ENCODE measurements around the gene TUBB6. TPM values are rescaled to one million over a fixed set of nuclear protein-coding genes. Genes with fewer than 3 reads are reported as not detected.

TUBB6 gene
- total and polyA plus RNA-seq, 2 donors = 310 to 441 TPM

GRCh38 chr18:12347895-12348294 lies 39.9 kb downstream of the TUBB6 start:
- Histone ChIP-seq H3K4me1 (ENCODE audit: insufficient read depth) (no peaks in the 10 kb centered on the region), H3K27ac (ENCODE audit: low read depth) (no peak overlapping the region), H3K4me3 (ENCODE audit: low read depth, low read length) (no peak overlapping the region), H3K36me3 (ENCODE audit: insufficient read depth) (peaks cover 8% of the 10 kb centered on the region)
- no peak for DNase-seq (ENCODE audit: extremely low spot score)
- 88% methylated on average over 4 of the region's 4 CpGs for WGBS

- Histone ChIP-seq H3K4me3 (ENCODE audit: low read depth, low read length) (no peak overlapping the region), H3K4me1 (ENCODE audit: insufficient read depth) (no peaks in the 10 kb centered on the region), H3K36me3 (ENCODE audit: insufficient read depth) (peaks cover 3% of the 10 kb centered on the region), H3K27ac (ENCODE audit: low read depth) (no peak overlapping the region)
- WGBS = 98% methylated on average over 5 of the region's 5 CpGs
- no peak for DNase-seq (ENCODE audit: extremely low spot score)
Observed at GRCh38 chr18:12352188-12352587, 44.1 kb downstream of the TUBB6 start.

- WGBS = 92% methylated on average over 5 of the region's 5 CpGs
- H3K4me3 ChIP-seq (ENCODE audit: low read depth, low read length) = no peak overlapping the region
- no peak overlapping the region for H3K27ac ChIP-seq (ENCODE audit: low read depth)
- no peaks in the 10 kb centered on the region for H3K4me1 ChIP-seq (ENCODE audit: insufficient read depth)
- H3K36me3 ChIP-seq (ENCODE audit: insufficient read depth) = peaks cover 7% of the 10 kb centered on the region
- DNase-seq (ENCODE audit: extremely low spot score) = no peak
Observed at GRCh38 chr18:12359515-12359927, 51.5 kb downstream of the TUBB6 start.

GRCh38 chr18:12361770-12362378 lies 53.8 kb downstream of the TUBB6 start:
- DNase-seq (ENCODE audit: extremely low spot score) = no peak
- Histone ChIP-seq H3K4me3 (ENCODE audit: low read depth, low read length) (no peak overlapping the region), H3K4me1 (ENCODE audit: insufficient read depth) (no peaks in the 10 kb centered on the region), H3K36me3 (ENCODE audit: insufficient read depth) (peaks cover 9% of the 10 kb centered on the region), H3K27ac (ENCODE audit: low read depth) (no peak overlapping the region)
- WGBS = 63% methylated on average over 3 of the region's 3 CpGs

- H3K27ac ChIP-seq (ENCODE audit: low read depth) = no peak overlapping the region
- 66% methylated on average over 11 of the region's 11 CpGs for WGBS
Observed at GRCh38 chr18:12362473-12363174, 54.6 kb downstream of the TUBB6 start.

GRCh38 chr18:12366379-12366778 lies 58.3 kb downstream of the TUBB6 start:
- WGBS = 94% methylated on average over 8 of the region's 8 CpGs
- H3K4me1 ChIP-seq (ENCODE audit: insufficient read depth) = no peaks in the 10 kb centered on the region
- no peak for DNase-seq (ENCODE audit: extremely low spot score)
- H3K27ac ChIP-seq (ENCODE audit: low read depth) = no peak overlapping the region
- H3K4me3 ChIP-seq (ENCODE audit: low read depth, low read length) = no peak overlapping the region
- peaks cover 6% of the 10 kb centered on the region for H3K36me3 ChIP-seq (ENCODE audit: insufficient read depth)

More at GRCh38 chr18:12362473-12363174, 54.6 kb downstream of the TUBB6 start:
- no peak for DNase-seq (ENCODE audit: extremely low spot score)
- Histone ChIP-seq H3K4me3 (ENCODE audit: low read depth, low read length) (no peak overlapping the region), H3K36me3 (ENCODE audit: insufficient read depth) (peaks cover 9% of the 10 kb centered on the region), H3K4me1 (ENCODE audit: insufficient read depth) (no peaks in the 10 kb centered on the region)

GRCh38 chr18:12366784-12367183 lies 58.7 kb downstream of the TUBB6 start:
- no peak for DNase-seq (ENCODE audit: extremely low spot score)
- 86% methylated on average over 5 of the region's 5 CpGs for WGBS
- H3K36me3 ChIP-seq (ENCODE audit: insufficient read depth) = peaks cover 6% of the 10 kb centered on the region
- no peaks in the 10 kb centered on the region for H3K4me1 ChIP-seq (ENCODE audit: insufficient read depth)
- no peak overlapping the region for H3K4me3 ChIP-seq (ENCODE audit: low read depth, low read length)
- H3K27ac ChIP-seq (ENCODE audit: low read depth) = no peak overlapping the region

GRCh38 chr18:12369211-12369610 lies 61.2 kb downstream of the TUBB6 start:
- no peak overlapping the region for H3K4me3 ChIP-seq (ENCODE audit: low read depth, low read length)
- DNase-seq (ENCODE audit: extremely low spot score) = no peak
- no peak overlapping the region for H3K27ac ChIP-seq (ENCODE audit: low read depth)
- peaks cover 2% of the 10 kb centered on the region for H3K4me1 ChIP-seq (ENCODE audit: insufficient read depth)
- H3K36me3 ChIP-seq (ENCODE audit: insufficient read depth) = peaks cover 2% of the 10 kb centered on the region
- 92% methylated on average over 7 of the region's 7 CpGs for WGBS

- Histone ChIP-seq H3K4me1 (ENCODE audit: insufficient read depth) (peaks cover 4% of the 10 kb centered on the region), H3K4me3 (ENCODE audit: low read depth, low read length) (no peak overlapping the region), H3K36me3 (ENCODE audit: insufficient read depth) (no peaks in the 10 kb centered on the region), H3K27ac (ENCODE audit: low read depth) (peak overlapping the region; percentile 50)
- WGBS = 78% methylated on average over 2 of the region's 2 CpGs
- no peak for DNase-seq (ENCODE audit: extremely low spot score)
Observed at GRCh38 chr18:12371590-12371989, 63.5 kb downstream of the TUBB6 start.

- no peak for DNase-seq (ENCODE audit: extremely low spot score)
- Histone ChIP-seq H3K36me3 (ENCODE audit: insufficient read depth) (no peaks in the 10 kb centered on the region), H3K4me3 (ENCODE audit: low read depth, low read length) (no peak overlapping the region), H3K27ac (ENCODE audit: low read depth) (no peak overlapping the region), H3K4me1 (ENCODE audit: insufficient read depth) (peaks cover 4% of the 10 kb centered on the region)
- WGBS = 61% methylated on average over 3 of the region's 3 CpGs
Observed at GRCh38 chr18:12372406-12372805, 64.4 kb downstream of the TUBB6 start.

- H3K4me1 ChIP-seq (ENCODE audit: insufficient read depth) = peaks cover 4% of the 10 kb centered on the region
Observed at GRCh38 chr18:12373116-12373770, 65.2 kb downstream of the TUBB6 start.

GRCh38 chr18:12373771-12374116 lies 65.7 kb downstream of the TUBB6 start:
- DNase-seq (ENCODE audit: extremely low spot score) = no peak
- Histone ChIP-seq H3K4me1 (ENCODE audit: insufficient read depth) (peaks cover 4% of the 10 kb centered on the region), H3K4me3 (ENCODE audit: low read depth, low read length) (no peak overlapping the region), H3K27ac (ENCODE audit: low read depth) (no peak overlapping the region), H3K36me3 (ENCODE audit: insufficient read depth) (no peaks in the 10 kb centered on the region)
- WGBS = 69% methylated on average over 2 of the region's 2 CpGs

More at GRCh38 chr18:12373116-12373770, 65.2 kb downstream of the TUBB6 start:
- H3K27ac ChIP-seq (ENCODE audit: low read depth) = no peak overlapping the region
- no peak for DNase-seq (ENCODE audit: extremely low spot score)
- no peak overlapping the region for H3K4me3 ChIP-seq (ENCODE audit: low read depth, low read length)
- H3K36me3 ChIP-seq (ENCODE audit: insufficient read depth) = no peaks in the 10 kb centered on the region
- 78% methylated on average over 4 of the region's 4 CpGs for WGBS

GRCh38 chr18:12374401-12374800 lies 66.4 kb downstream of the TUBB6 start:
- WGBS = 94% methylated on average over 6 of the region's 6 CpGs
- no peak overlapping the region for H3K4me3 ChIP-seq (ENCODE audit: low read depth, low read length)
- H3K36me3 ChIP-seq (ENCODE audit: insufficient read depth) = no peaks in the 10 kb centered on the region
- no peak for DNase-seq (ENCODE audit: extremely low spot score)
- peaks cover 4% of the 10 kb centered on the region for H3K4me1 ChIP-seq (ENCODE audit: insufficient read depth)
- no peak overlapping the region for H3K27ac ChIP-seq (ENCODE audit: low read depth)
